GM19328 (cell line): Measurements from ENCODE around the gene RBBP8NL.

Experiments
- ATAC-seq: cut with Tn5 transposase; IDR thresholded peaks from one replicate; pipeline ENCODE4 v1.9.1; 2021; ENCODE audit warnings: mild to moderate bottlenecking, moderate library complexity; ENCODE audit not compliant: unreplicated experiment

RBBP8NL gene

GRCh38 chr20:62365814-62366369 lies 61.4 kb downstream of the RBBP8NL start:
- ATAC-seq, result no peak

- ATAC-seq, result no peak
These were observed 62.2 kb downstream of the RBBP8NL start for GRCh38 chr20:62364911-62365736.

GRCh38 chr20:62363920-62364851 lies 63.2 kb downstream of the RBBP8NL start:
- ATAC-seq, result no peak

GRCh38 chr20:62362991-62363919 lies 64.1 kb downstream of the RBBP8NL start:
- ATAC-seq, result no peak

- ATAC-seq, result no peak
These were observed 64.8 kb downstream of the RBBP8NL start for GRCh38 chr20:62362590-62362940.

- no peak for ATAC-seq
These were observed 65.3 kb downstream of the RBBP8NL start for GRCh38 chr20:62361799-62362589.

- no peak for ATAC-seq
These were observed 66.2 kb downstream of the RBBP8NL start for GRCh38 chr20:62360854-62361798.
